ENCODE results near the gene SKIL.

SKIL gene

DNA sequence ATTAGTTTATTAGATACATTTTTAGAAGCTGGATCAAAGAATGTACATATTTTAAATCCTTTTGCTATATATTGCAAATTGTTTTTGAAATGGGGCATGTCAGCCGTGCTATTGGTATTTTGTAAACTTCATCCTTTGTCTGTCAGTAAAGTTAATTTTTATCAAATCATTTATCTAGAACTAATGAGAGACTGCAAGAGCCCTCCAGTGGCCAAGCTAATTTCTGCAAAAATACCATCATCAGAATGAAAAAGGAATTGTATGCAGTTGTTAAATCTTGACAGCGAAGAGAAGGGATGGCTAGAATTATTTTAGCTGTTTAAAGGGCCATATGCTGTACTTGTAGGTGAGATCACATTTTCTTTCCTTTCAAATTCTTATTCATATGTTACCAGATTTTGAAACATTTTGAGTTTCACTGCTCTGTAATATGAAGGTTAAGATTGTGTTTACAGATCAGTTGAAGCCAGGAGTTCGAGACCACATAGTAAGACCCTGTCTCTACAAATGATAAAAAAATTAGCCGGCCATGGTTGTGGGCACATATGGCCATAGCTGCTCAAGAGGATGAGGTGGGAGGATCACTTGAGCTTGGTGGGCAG is 53.0 kb downstream of the SKIL start:
- TF ChIP-seq, protein P1, sequence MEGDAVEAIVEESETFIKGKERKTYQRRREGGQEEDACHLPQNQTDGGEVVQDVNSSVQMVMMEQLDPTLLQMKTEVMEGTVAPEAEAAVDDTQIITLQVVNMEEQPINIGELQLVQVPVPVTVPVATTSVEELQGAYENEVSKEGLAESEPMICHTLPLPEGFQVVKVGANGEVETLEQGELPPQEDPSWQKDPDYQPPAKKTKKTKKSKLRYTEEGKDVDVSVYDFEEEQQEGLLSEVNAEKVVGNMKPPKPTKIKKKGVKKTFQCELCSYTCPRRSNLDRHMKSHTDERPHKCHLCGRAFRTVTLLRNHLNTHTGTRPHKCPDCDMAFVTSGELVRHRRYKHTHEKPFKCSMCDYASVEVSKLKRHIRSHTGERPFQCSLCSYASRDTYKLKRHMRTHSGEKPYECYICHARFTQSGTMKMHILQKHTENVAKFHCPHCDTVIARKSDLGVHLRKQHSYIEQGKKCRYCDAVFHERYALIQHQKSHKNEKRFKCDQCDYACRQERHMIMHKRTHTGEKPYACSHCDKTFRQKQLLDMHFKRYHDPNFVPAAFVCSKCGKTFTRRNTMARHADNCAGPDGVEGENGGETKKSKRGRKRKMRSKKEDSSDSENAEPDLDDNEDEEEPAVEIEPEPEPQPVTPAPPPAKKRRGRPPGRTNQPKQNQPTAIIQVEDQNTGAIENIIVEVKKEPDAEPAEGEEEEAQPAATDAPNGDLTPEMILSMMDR (IDR thresholded peaks at IDR 0.05; ENCODE audit: low read depth, low read length, missing control alignments), result peak; percentile 59
- H3K4me3 ChIP-seq (replicated peaks; ENCODE audit: low read depth, low read length), result no peak overlapping the region
- DNase-seq (ENCODE audit: extremely low read depth, low read depth), result no peak

DNA sequence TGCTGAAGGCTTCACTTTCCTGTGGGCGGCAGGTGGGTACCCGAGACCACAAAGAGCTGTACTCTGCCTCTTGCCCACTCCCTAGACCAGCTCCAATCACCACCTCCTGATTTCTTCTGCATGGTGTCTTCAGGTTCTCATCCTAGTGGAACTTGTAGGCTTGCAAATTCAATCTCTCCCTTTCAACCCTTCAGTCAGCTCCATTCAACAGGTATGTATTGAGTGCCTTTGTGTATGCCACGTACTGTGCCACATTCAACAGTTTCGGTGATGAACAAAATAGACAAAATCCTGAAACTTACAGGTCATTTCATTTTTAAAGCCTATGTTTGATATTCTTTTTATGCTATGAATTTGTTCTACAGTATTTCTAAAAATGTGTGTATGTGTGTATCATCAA is 55.8 kb downstream of the SKIL start:
- DNase-seq (ENCODE audit: extremely low read depth, low read depth), result no peak
- TF ChIP-seq, protein P1 (IDR thresholded peaks at IDR 0.05; ENCODE audit: low read depth, low read length, missing control alignments), result no peak

DNA sequence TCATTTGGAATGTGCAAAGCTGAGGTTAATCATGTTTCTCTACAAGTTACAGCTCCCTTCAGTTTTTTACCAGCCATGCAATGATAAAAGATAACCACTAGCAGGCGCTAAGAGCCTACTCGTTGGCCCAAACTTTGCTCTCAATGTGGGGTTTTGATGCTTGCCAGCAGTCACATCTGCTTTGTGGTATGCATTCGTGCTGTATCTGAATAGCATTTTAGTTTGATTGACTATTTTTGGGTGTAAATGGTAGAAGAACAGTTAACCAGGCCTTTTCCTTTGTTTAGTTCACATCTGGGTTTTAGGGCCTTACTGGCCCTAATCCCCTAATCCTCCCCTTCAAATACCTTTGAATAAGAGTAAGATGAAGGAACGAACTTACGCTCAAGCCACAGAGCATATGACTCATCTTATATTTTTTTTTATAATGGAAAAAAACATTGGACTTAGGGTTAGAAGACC is 56.7 kb downstream of the SKIL start:
- no peak overlapping the region for H3K4me3 ChIP-seq (replicated peaks; ENCODE audit: low read depth, low read length)
- peak; percentile 99 for DNase-seq (ENCODE audit: extremely low read depth, low read depth)
- TF ChIP-seq, protein P1 (IDR thresholded peaks at IDR 0.05; ENCODE audit: low read depth, low read length, missing control alignments), result peak; percentile 95

More for the DNA sequence above, 55.8 kb downstream of the SKIL start:
- no peak overlapping the region for H3K4me3 ChIP-seq (replicated peaks; ENCODE audit: low read depth, low read length)

DNA sequence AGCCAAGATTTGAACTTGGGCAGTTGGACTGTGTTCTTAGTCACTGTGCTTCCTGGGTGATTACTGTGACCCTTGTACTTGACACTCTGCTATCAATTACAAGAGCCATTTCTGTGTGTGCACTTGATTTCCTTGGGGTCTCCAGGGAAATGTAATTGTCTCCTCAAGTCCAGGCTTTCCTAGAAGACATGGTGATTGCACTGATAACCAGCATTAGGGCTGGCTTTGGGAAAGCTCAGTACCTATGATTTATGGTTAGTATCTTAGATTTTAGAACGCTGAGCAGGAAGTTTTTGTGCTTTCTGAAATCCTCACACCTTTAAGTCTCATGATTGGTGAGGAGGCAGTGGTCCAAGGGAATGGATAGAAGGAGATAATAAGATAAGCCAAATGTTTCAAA is 59.6 kb downstream of the SKIL start:
- TF ChIP-seq, protein P1 (IDR thresholded peaks at IDR 0.05; ENCODE audit: low read depth, low read length, missing control alignments), result no peak
- no peak for DNase-seq (ENCODE audit: extremely low read depth, low read depth)
- H3K4me3 ChIP-seq (replicated peaks; ENCODE audit: low read depth, low read length), result no peak overlapping the region

DNA sequence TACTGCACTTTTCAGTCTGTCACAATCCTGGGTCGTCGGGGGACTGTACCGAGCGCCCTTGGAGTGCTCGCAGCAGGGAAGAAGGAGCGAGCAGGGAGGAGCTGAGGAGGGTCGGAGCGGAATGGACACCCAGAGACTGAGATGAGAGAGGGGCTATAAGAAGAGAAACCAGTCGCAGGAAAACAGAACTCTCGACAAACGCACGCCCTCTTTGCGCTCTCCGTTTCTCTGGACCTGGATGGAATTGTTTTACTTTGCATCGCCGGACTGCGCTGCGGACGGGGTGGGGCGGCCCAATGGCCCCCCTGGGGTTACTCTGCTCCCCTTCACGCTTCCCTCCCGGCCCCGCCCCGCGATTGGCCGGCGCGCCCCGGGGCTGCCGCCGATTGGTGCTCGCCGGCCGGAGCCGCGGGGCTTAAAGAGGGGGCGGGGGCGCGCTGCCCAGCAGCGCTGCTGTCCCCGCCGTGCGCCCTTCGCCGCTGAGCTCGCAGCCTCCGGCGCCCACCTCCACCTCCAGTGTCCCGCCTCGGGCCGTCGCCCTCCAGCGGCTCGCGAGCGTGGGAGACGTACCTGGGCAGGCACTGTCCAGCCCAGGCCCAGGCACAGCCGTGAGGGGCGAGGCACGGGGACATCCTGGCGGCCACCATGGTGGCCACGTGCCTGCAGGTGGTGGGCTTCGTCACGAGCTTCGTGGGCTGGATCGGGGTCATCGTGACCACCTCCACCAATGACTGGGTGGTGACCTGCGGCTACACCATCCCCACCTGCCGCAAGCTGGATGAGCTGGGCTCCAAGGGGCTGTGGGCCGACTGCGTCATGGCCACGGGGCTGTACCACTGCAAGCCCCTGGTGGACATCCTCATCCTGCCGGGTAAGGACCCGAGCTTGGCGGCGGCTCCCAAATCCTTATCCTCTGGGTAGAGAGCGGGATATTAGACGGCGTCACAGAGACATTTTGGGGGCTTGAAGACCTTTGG is 61.2 kb downstream of the SKIL start, which contains the start of gene CLDN11:
Gene CLDN11 (plus strand): TSS at position 447 of the 977 bp plus-strand sequence. CDS start 199 bp downstream, at position 646.
- no peak for DNase-seq (ENCODE audit: extremely low read depth, low read depth)
- TF ChIP-seq, protein P1 (IDR thresholded peaks at IDR 0.05; ENCODE audit: low read depth, low read length, missing control alignments), result no peak
- H3K4me3 ChIP-seq (replicated peaks; ENCODE audit: low read depth, low read length), result peak within 1 kb of the TSS; percentile 50

DNA sequence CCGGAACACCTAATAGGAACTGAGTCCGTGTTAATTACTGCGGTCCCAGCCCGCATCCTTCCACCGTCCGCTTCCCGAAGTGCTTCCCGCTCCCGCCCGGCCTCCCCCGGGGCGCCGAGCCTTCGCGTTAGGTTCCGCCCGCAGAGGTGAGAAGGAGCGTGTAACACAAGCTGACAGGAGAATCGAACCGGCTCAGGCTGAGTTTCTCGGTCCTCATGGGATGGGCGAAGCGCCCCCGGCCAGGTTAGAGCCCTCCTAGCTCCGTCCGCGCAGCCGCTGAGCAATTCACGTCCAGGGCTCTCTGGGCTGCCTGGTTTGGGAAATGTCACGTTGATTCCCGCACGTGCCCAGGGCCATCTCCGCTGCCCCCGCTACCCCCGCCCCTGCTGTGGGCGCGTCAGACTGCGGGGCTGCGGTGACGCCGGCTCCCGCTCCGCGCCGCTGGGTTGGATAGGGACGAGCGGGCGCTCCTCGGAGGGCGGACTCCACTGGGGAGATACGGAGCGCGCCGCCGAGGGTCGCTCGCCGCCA is 62.1 kb downstream of the SKIL start:
- peak overlapping the region; percentile 50 for H3K4me3 ChIP-seq (replicated peaks; ENCODE audit: low read depth, low read length)
- DNase-seq (ENCODE audit: extremely low read depth, low read depth), result no peak
- TF ChIP-seq, protein P1 (IDR thresholded peaks at IDR 0.05; ENCODE audit: low read depth, low read length, missing control alignments), result no peak
